K562 (cell line): ENCODE results near the gene LMAN2. TPM values are rescaled to one million over a fixed set of nuclear protein-coding genes. Genes with fewer than 3 reads are reported as not detected.

Source experiments
- ATAC-seq: fragments of 200-7000 bp; cut with Tn5 transposase; 3 replicates; pipeline ENCODE4 v1.9.1; 2020; ENCODE audit warnings: moderate library complexity
- BruUV-seq: library from RNA; stranded (reverse); fragments of 400-500 nt; replicated peaks from 2 replicates; lab custom pipeline; 2021; lab: Mats Ljungman, UMichigan
- CTCF ChIA-PET: fragments of 300-600 bp; formaldehyde crosslinking; extraction: SDS; loops from one replicate; lab custom pipeline; 2021; ENCODE audit warnings: low intra/inter-chr PET ratio; lab: Yijun Ruan, JAX
- POLR2A ChIA-PET: fragments of 300-600, 350-650 bp; sonication (Branson Sonifier 250); formaldehyde crosslinking; extraction: SDS; loops from one replicate; lab custom pipeline; 2021; ENCODE audit warnings: antibody characterized with exemption, inconsistent platforms; lab: Yijun Ruan, JAX
- DNase-seq, 4 experiments: peaks; one replicate each; pipeline versions ENCODE4 v3.0.0 to v3.0.0-alpha.2; 2011 to 2018; ENCODE audit warnings: low spot score in 3 of 4, mixed read lengths in 3 of 4; ENCODE audit errors: extremely low read depth in 1 of 4
- FAIRE-seq: peaks from 2 replicates; lab custom pipeline; 2011; peaks lifted over from hg19 to GRCh38; lab: Jason Lieb, UNC
- H2AFZ ChIP-seq: 2 replicates; pipeline ENCODE4 v1.6.0; 2011; ENCODE audit warnings: low read depth, low read length, control low read depth, inconsistent platforms
- H3K27ac ChIP-seq: fragments of 200-600 bp; 3 replicates; pipeline ENCODE4 v1.8.0; 2011; ENCODE audit warnings: low read depth, mild to moderate bottlenecking, control low read depth, inconsistent platforms, low read length, moderate library complexity, mixed read lengths; ENCODE audit errors: extremely low read depth
- H3K27me3 ChIP-seq, 2 experiments: fragments of 300-600 bp in 1 of 2; 2 replicates in 1 of 2; 3 replicates in 1 of 2; pipeline versions ENCODE4 v1.6.0 to v1.8.0; 2011; ENCODE audit warnings: inconsistent platforms in 2 of 2, low read length in 2 of 2, mild to moderate bottlenecking in 1 of 2, mixed read lengths in 1 of 2, moderate library complexity in 1 of 2; ENCODE audit not compliant: control insufficient read depth in 2 of 2, insufficient read depth in 2 of 2
- H3K36me3 ChIP-seq: fragments of 300-600 bp; 3 replicates; pipeline ENCODE4 v1.8.0; 2011; ENCODE audit warnings: mild to moderate bottlenecking, low read length, inconsistent platforms; ENCODE audit not compliant: control insufficient read depth, insufficient read depth
- H3K4me1 ChIP-seq, 2 experiments: fragments of 200-600 bp in 1 of 2; replicated peaks in 1 of 2; 2 replicates in 1 of 2; 3 replicates in 1 of 2; pipeline versions ENCODE4 v1.5.1 to v1.8.0; 2011; ENCODE audit warnings: inconsistent platforms in 2 of 2, low read length in 2 of 2, mild to moderate bottlenecking in 1 of 2, mixed read lengths in 1 of 2, moderate library complexity in 1 of 2; ENCODE audit not compliant: control insufficient read depth in 2 of 2, insufficient read depth in 2 of 2
- H3K4me2 ChIP-seq: 2 replicates; pipeline ENCODE4 v1.6.1; 2011; ENCODE audit warnings: low read length, control low read depth, inconsistent platforms, mixed read lengths; ENCODE audit not compliant: insufficient read depth
- H3K4me3 ChIP-seq: fragments of 200-600 bp; sonication (generic), shearing (Covaris generic); 2 replicates; pipeline ENCODE4 v1.5.1; 2016; ENCODE audit warnings: control low read depth, inconsistent platforms
- H3K79me2 ChIP-seq: fragments of 200-600 bp; 3 replicates; pipeline ENCODE4 v1.8.0; 2011; ENCODE audit warnings: low read length, inconsistent platforms; ENCODE audit not compliant: control insufficient read depth, insufficient read depth
- H3K9ac ChIP-seq, 2 experiments: 2 replicates each; pipeline versions ENCODE4 v1.6.0 to v1.6.1; 2011; ENCODE audit warnings: low read depth in 2 of 2, low read length in 2 of 2, control low read depth in 1 of 2, inconsistent platforms in 1 of 2, mild to moderate bottlenecking in 1 of 2, mixed read lengths in 1 of 2; ENCODE audit not compliant: insufficient read depth in 1 of 2
- H3K9me1 ChIP-seq: one replicate; pipeline ENCODE4 v1.6.0; 2011; ENCODE audit warnings: inconsistent platforms, mild to moderate bottlenecking, low read length, moderate library complexity; ENCODE audit not compliant: control insufficient read depth, insufficient read depth
- H3K9me3 ChIP-seq: replicated peaks from 2 replicates; pipeline ENCODE4 v1.5.1; 2011; ENCODE audit warnings: low read depth, low read length, inconsistent platforms; ENCODE audit not compliant: control insufficient read depth, insufficient read depth
- H4K20me1 ChIP-seq: replicated peaks from 2 replicates; pipeline ENCODE4 v1.6.1; 2011; ENCODE audit warnings: low read length, inconsistent platforms, mixed read lengths; ENCODE audit not compliant: control insufficient read depth, insufficient read depth
- ETS1 ChIP-seq: conservative IDR thresholded peaks from 2 replicates; pipeline ENCODE4 v1.6.1; 2011; ENCODE audit warnings: low read depth, mild to moderate bottlenecking, low read length; ENCODE audit not compliant: control insufficient read depth
- FOXA3 ChIP-seq, 2 experiments: fragments of 450-650 bp in 1 of 2; sonication (generic) in 1 of 2; formaldehyde crosslinking; IDR thresholded peaks in 1 of 2; conservative IDR thresholded peaks in 1 of 2; 2 replicates each; pipeline versions ENCODE4 v1.4.0 to v1.8.0; 2020 to 2022; ENCODE audit warnings: mild to moderate bottlenecking in 2 of 2, missing genetic modification reagents in 1 of 2
- MAX ChIP-seq: sonication (generic); formaldehyde crosslinking; IDR thresholded peaks from 2 replicates; pipeline ENCODE4 v1.9.0; 2022; ENCODE audit warnings: mild to moderate bottlenecking, missing genetic modification reagents
- PKNOX1 ChIP-seq: fragments of 450-650 bp; IDR thresholded peaks from 2 replicates; pipeline ENCODE4 v1.6.1; 2016
- TOE1 ChIP-seq, 2 experiments: fragments of 450-650 bp in 1 of 2; sonication (generic) in 1 of 2; formaldehyde crosslinking in 1 of 2; IDR thresholded peaks; 2 replicates each; pipeline versions ENCODE4 v1.7.1 to v1.8.0; 2016 to 2022; ENCODE audit warnings: borderline replicate concordance in 2 of 2, mild to moderate bottlenecking in 2 of 2, antibody characterized with exemption in 1 of 2, inconsistent platforms in 1 of 2, low read depth in 1 of 2, missing genetic modification reagents in 1 of 2, moderate library complexity in 1 of 2
- WGBS: fragments of 100-300 bp; shearing (Covaris generic); methylation state at CpG from one replicate; pipeline ENCODE4 v1.1.6; 2016; ENCODE audit warnings: low coverage, mixed read lengths; ENCODE audit not compliant: insufficient coverage; ENCODE audit errors: missing lambda C conversion rate; 5-methylcytosine and 5-hydroxymethylcytosine counted together
- in situ Hi-C: fragments of 300-500 bp; cut with MboI; formaldehyde crosslinking; loops from 4 replicates; pipeline ENCODE4 v1.15.0; 2018; ENCODE audit warnings: inconsistent platforms, mixed read lengths
- intact Hi-C: fragments of 100-400 bp; cut with micrococcal nuclease; formaldehyde crosslinking; loops from 2 replicates; pipeline ENCODE4 v1.14.2; 2022
- polyA plus RNA-seq, 8 experiments: library from polyadenylated mRNA; depleted of rRNA in 4 of 8; stranded (reverse) in 5 of 8; unstranded in 3 of 8; fragments of >200 nt; fragmentation: Nextera tagmentation in 2 of 8; fragmentation: Illumina TruSeq in 1 of 8; extraction: Ambion mirVana in 2 of 8; extraction: Trizol in 1 of 8; gene quantifications; 2 replicates each; pipeline versions ENCODE4 v1.2.1 to v1.2.3, GENCODE V29; 2011 to 2014; ENCODE audit warnings: inconsistent platforms in 1 of 8, missing spikeins in 1 of 8
- total RNA-seq, 7 experiments: library from RNA; depleted of rRNA in 6 of 7; stranded (reverse); fragments of >200 nt in 6 of 7; fragmentation: Illumina TruSeq in 2 of 7; extraction: Trizol in 2 of 7; gene quantifications; 2 replicates each; pipeline versions ENCODE4 v1.2.1 to v1.2.3, GENCODE V29; 2011 to 2021; ENCODE audit warnings: low replicate concordance in 1 of 7

The LMAN2 gene
- total and polyA plus RNA-seq, 9 of the 15 experiments (the other 6 are each of a cell fraction or from before 2014, with no cell fraction given): 2.7 to 254 (median 136) TPM

GRCh38 chr5:177387405-177387804 lies 35.9 kb upstream of the LMAN2 start:
- H3K9me3 ChIP-seq: no peaks in the 10 kb centered on the region
- H3K36me3 ChIP-seq: no peaks in the 10 kb centered on the region
- H3K4me3 ChIP-seq: no peak overlapping the region
- POLR2A ChIA-PET: interaction anchor here (0.6 to 0.7 kb wide), 3 partner anchors 9 to 19 kb away, joined by 3 to 4 read pairs (median 3); no protein-coding TSS in a partner anchor
- H3K4me2 ChIP-seq: no peak overlapping the region
- FAIRE-seq (no peak), ATAC-seq (no peak), DNase-seq (no peak)
- H4K20me1 ChIP-seq: no peaks in the 10 kb centered on the region
- peaks cover 7 to 21% of the 10 kb centered on the region in 2 experiments; a peak in 3 of 5 replicates for H3K4me1 ChIP-seq
- H3K9me1 ChIP-seq: no peaks in the 10 kb centered on the region
- H3K27ac ChIP-seq: no peak overlapping the region
- no peak overlapping the region for H2AFZ ChIP-seq
- H3K79me2 ChIP-seq: no peaks in the 10 kb centered on the region
- peaks cover 0 to 12% of the 10 kb centered on the region in 2 experiments; a peak in 2 of 5 replicates for H3K27me3 ChIP-seq
- CTCF ChIA-PET: no interaction called here
- TF ChIP-seq MAX (CRISPR knock-in tag) (0 out of 2 replicates have a peak, but pooled peaks have one; percentile 17), ETS1 (no peak)
- H3K9ac ChIP-seq: no peak overlapping the region; a peak in 1 of 4 replicates
- BruUV-seq: no TSS peak
- intact Hi-C loops: no loop called here
- in situ Hi-C loops: no loop called here
- 30% methylated on average over 14 of the region's 14 CpGs for WGBS

- FAIRE-seq (no peak), DNase-seq (no peak), ATAC-seq (no peak)
- Histone ChIP-seq H3K4me3 (no peak overlapping the region), H3K36me3 (no peaks in the 10 kb centered on the region), H3K27ac (no peak overlapping the region), H3K27me3 (peaks cover 0 to 12% of the 10 kb centered on the region in 2 experiments; a peak in 2 of 5 replicates), H2AFZ (no peak overlapping the region), H3K9me3 (no peaks in the 10 kb centered on the region), H4K20me1 (no peaks in the 10 kb centered on the region)
- CTCF ChIA-PET: no interaction called here
- no TSS peak for BruUV-seq
- TF ChIP-seq PKNOX1 (0 out of 2 replicates have a peak, but pooled peaks have one; percentile 5), FOXA3 (CRISPR knock-in tag; conservative IDR thresholded peaks at IDR 0.05 in 1 of 2, IDR thresholded peaks at IDR 0.05 in 1 of 2) (no peak), TOE1 (IDR thresholded peaks at IDR 0.05; ENCODE audit: borderline replicate concordance) (no peak), TOE1 (CRISPR knock-in tag; IDR thresholded peaks at IDR 0.05; ENCODE audit: borderline replicate concordance, low read depth) (no peak)
- TF ChIP-seq, all 486 proteins: peak for 1
- H3K4me2 ChIP-seq: no peak overlapping the region
- POLR2A ChIA-PET: interaction anchor here (0.6 to 1.1 kb wide), 5 partner anchors 14 to 69 kb away, joined by 3 to 5 read pairs (median 3); no protein-coding TSS in a partner anchor
- intact Hi-C loops: no loop called here
- peak overlapping the region in 1 of 2 experiments; percentile 29; a peak in 1 of 4 replicates for H3K9ac ChIP-seq
- H3K79me2 ChIP-seq: no peaks in the 10 kb centered on the region
- peaks cover 7 to 22% of the 10 kb centered on the region in 2 experiments; a peak in 3 of 5 replicates for H3K4me1 ChIP-seq
- 48% methylated on average over 8 of the region's 8 CpGs for WGBS
- no peaks in the 10 kb centered on the region for H3K9me1 ChIP-seq
- in situ Hi-C loops: no loop called here
Observed at GRCh38 chr5:177386542-177386941, 35.1 kb upstream of the LMAN2 start.
